ENCODE data around the gene ATP11A.
"Not testable (repeated sequence)": the region's sequence is repeated elsewhere in the genome, so short reads cannot be mapped to it uniquely, and the experiment has no call there.

The ATP11A gene

DNA sequence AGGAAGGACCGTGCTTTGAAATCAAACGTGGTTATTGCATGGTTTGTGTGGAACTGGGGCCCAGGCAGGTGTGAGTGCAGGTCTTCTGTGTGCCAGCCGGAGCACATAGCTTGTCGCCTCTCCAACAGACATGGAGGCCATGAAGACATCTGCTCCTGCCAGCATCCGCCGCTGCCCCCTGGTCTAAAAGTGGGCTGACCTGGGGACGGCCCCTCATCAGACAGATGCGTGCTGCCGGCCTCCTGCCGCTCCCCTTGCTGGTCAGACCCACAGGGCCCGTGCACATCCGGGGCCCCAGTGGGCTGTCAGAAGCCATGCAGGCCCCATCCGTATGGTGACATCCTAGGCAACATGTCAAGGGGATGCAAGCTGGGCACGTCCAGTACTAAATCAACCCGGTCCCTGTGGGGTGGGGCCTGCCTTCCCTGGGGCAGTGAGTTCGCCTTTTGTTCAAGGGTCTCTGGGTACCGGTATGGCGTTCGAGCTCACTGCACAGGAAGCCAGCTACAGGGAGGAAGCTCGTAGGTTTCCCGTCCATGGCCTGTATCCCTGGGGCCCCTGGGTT lies 191.2 kb downstream of the ATP11A start:
- no peak for DNase-seq (ENCODE audit: low read depth)

DNA sequence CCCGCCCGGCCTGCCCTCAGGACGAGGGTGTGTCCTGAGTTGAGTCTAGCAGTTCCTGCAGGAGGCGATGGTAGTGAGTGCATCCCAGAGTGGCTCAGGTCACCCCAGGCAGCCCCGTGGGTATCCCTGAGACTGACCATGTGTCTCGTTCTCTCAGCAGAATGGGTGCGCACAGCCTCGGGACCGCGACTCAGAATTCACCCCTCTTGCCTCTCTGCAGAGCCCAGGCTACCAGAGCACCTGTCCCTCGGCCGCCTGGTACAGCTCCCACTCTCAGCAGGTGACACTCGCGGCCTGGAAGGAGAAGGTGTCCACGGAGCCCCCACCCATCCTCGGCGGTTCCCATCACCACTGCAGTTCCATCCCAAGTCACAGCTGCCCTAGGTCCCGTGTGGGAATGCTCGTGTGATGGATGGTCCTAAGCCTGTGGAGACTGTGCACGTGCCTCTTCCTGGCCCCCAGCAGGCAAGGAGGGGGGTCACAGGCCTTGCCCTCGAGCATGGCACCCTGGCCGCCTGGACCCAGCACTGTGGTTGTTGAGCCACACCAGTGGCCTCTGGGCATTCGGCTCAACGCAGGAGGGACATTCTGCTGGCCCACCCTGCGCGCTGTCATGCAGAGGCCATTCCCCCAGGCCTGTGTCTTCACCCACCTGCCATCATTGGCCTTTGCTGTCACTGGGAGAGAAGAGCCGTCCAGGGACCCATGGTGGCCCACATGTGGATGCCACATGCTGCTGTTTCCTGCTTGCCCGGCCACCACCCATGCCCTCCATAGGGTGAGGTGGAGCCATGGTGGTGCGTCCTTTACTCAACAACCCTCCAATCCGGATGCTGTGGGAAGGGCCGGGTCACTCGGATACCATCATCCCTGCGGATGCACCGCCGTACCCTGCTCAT lies 192.1 kb downstream of the ATP11A start:
- no peak for DNase-seq (ENCODE audit: low read depth)

DNA sequence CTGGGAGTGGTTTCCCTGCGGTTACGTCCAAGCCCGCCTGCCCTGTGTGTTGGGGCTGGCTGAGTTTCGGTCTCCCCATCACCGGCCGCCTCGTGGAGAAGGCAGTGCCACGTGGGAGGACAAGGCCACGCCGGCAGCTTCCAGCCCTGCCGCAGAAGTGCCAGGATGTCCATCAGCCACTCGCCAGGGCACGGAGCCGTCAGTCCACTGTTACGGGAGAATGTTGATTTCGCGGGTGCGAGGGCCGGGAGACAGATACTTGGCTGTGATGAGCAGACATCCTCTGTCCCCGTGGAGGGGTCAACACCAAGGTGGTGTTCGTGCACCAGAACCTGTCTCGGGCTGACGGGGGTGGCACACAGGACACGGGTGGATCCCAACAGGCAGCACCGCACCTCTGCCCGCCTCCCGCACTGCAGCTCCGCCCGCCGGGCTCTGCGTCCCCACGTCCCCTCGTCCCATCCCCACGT lies 192.8 kb downstream of the ATP11A start:
- DNase-seq (ENCODE audit: low read depth) = no peak

DNA sequence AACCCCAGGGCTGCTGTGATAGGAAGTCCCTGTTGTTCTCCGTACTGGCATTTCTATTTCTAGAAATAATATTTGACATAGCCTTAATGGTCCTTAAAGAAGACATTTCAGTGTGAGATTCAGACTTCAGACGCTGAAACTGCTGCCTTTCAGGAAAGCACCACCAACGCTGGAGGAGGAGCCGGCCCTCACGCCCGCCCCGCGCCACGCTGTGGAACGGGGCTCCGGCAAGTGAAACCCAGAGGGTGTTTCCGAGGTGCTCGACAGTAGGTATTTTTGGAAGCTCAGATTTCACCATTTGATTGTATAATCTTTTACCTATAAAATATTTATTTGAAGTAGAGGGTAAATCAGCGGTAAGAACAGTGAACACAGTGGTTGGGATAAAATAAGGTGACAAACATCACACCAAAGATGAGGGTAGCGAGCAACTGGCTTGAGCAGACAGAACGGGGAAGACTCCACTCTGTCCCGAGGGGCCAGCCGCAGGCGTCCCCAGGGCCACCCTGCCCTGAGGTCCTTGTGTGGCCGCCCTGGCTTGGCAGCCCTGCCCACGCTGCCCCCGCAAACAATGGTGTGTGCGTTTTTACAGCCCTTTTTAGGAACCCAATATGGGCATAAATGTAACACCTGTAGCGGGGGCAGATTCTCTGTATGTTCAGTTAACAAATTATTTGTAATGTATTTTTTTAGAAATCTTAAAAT lies 193.6 kb downstream of the ATP11A start:
- no peak for DNase-seq (ENCODE audit: low read depth)

DNA sequence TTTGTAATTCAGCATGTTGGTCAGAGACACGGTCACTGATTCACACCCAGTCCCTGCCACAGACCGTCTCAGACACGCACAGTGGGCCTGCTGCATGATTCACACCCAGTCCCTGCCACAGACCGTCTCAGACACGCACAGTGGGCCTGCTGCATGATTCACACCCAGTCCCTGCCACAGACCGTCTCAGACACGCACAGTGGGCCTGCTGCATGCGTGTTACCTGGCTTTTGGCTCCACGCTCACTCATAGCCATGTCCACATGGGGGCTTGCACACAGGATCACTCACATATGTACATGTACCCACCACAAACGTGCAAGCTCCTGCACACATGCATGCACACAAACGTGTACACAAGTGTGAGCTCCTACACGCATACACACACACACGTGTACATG lies 194.9 kb downstream of the ATP11A start:
- not testable (repeated sequence) for DNase-seq (ENCODE audit: low read depth)

DNA sequence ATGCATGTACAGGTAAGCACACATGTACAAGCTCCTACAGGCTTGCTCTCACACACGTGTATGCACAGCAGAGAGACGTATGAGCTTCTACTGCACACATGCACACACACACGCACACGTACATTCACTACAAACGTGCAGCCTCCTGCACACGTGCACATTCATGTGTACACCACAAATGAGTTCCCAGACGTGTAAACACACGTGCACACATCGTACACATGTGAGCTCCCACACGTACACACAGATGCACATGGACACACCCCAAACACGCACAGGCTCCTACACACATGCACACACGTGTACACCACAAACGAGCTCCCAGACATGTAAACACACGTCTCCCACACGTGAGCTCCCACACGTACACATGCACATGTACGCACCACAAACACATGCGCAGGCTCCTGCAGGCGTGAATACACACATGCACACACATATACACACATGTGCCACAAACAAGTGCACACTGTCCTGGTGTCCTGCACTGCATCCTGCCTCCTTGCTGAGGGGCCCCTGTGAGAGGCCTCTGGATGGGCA lies 195.5 kb downstream of the ATP11A start:
- no peak for DNase-seq (ENCODE audit: low read depth)

DNA sequence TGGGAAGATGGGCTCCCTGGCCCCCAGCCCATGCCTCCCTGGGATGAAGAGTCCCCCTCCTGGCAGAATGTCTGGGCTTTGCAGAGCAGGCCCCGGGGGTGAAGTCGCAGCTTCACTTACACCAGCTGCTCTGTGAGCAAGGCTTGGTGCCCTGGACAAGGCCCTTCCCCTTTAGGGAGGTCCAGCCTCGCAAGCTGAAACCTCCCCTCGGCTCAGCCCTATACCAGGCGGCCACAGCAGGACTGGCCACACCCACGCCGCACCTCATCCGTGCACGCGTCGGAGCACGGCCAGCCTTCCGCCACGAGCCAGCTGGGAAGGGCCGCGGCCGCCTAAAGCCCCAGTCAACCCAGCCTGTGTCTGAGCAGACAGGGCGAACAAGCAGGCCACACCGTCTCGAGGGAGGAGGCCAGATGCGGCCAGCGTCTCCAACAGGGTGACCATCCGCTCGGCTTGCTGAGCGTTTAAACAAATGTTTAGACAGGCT lies 196.0 kb downstream of the ATP11A start:
- no peak for DNase-seq (ENCODE audit: low read depth)

DNA sequence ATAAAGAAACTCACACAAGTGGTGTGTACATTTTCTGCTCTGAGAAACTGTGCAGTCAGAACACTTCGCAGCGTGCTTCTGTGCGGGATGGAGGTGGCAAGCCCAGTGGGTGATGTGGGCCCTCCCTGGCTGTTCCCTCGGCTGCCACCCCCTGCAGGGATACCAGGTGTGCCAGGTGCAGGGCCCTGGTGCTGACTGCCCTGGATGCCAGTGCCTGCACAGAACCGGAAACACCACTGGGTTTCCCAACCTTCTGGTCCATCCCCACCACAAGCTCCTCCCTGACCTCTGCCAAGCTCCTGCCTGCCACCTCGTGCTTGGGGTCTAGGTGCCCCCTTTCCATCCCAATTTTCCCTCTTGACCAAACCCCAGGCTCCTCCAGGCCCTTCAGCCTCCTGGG lies 197.3 kb downstream of the ATP11A start:
- no peak for DNase-seq (ENCODE audit: low read depth)

DNA sequence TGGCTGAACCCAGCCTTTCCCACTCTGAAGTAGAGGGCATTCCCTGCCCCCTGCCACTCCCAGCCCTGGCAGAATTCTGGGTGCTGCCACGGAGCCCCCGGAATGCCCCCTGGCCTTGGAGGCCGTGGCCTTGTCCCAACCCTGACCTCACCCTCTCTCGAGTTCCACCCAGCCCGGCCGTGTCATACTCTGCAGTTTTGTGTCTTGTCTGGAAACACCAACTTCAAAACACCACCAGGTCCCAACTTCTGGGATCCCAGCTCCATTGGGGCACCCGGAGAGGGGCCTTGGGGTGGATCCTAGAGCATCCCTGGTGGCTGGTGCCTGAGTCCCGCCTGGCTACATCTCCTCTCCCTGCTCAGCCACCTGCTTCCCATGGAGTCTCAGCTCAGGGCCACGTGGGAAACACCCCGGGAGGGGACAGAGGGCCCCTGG lies 197.7 kb downstream of the ATP11A start:
- no peak for DNase-seq (ENCODE audit: low read depth)

DNA sequence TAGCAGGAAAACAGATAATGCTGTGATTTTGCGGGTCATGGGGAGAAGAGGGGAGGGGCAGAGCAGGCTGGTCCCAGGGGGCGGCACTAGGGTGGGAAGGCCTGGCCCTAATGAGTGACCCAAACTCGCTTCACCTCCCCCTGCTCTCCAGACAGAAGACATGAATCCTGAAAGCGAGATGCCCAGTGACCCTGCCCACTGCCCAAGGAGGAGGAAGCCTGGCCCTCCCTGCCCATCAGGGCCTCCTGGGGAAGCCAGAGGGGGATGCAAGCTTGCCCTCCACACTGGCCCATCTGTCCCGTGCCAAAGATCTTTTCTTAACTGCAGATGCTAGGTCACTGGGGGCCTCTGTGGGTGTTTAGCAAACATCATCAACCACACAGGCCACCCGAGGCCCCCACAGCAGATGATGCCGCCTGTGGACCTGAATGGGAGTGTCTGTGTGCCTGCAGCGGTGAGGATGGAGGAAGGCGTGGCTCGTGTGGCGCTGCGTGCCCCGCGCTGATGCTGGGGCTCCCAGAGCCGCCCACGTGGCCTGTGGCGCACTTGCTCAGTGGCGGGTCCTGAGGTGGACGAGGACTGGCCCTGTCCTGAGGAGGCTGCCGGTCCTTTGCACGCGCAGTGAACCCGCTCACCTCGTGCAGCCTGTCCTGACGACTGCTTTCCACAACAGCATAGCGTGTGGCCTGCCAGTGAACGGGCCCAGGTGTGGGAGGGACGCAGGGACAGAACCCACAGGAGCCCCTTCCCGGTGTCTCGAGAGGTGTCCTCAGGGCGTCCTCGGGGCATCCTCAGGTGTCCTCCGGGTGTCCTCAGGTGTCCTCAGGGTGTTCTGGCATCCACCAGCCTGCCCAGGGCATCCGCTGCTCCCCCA lies 198.6 kb downstream of the ATP11A start:
- no peak for DNase-seq (ENCODE audit: low read depth)

DNA sequence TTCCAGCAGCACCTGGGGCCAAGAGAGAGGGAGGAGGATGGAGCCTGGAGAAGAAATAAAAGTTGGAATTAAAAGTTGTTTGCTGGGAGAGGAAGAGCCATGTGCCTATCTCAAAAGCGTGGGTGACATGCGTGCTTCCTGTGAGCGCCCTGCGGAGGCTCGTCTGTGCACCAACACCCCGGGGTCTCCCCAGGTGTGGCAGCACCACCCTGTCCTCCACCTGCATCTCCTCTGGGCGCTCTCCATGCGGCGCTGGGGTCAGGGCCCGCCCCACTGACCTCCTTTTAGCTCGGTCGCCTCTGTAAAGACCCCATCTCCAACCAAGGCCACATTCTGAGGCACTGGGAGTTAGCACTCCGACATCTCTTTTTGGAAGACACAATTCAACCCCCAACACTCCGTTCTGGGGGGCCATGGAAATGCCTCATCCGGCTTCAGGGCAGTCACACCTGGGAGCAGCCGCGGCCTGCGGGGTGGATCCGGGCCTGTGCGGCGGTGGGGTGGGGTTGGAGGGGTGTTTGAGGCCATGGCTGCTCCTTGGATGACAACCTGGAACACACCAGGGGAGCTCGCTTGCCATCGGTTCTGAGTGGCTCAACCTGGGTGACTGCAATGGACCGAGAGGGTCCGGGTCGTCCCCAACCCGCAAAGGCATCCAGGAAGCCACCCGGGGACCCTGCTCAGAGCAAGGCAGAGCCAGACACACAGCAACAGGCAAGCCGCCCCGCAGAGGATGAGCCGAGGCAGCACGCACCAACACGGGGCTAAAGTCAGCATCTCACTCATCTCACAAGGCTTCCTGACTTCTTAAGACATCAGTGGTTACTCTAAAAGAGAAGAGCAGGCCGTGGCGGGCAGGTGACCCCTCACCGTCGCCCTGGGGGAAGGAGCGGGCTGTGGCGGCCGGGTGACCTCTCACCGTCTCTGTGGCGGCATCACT lies 199.8 kb downstream of the ATP11A start:
- DNase-seq (ENCODE audit: low read depth) = no peak

DNA sequence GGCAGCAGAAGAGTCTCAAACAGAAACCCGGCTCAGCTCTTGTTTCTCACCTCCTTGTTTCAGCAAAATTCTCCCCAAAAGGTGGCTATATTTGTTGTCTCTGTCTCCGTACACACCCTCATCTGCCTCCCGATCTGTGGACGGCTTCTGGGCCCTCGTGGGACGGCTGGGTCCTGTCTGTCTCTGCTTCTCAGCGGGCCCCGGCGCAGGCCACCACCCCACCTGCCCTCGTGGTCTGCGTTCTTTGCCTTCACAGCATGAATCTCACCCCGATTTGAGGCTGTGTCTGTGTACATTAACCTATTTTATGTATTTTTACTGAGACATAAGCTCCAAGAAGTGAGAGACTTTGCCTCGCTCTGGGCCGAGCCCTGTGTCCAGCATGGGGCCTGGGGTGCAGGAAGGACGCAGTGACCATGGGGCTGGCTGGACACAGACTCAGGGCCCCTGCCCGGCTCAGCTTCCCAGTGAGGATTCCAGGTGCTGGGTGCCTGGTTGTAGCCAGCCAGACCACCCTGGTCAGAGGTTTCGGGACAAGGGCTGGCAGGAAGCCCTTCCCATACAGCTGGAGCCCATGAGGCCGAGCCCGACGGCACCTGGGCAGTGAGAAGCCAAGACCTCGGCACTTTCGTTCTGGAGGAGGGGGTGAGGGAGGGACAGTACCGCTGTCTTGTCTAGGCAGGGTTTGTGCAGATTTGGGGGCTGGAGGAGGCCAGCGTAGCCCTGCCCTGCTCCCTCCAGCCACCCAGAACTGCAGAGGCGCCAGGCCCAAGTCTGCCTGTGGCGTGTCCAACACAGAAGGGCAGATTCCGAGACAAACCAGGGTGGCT lies 200.7 kb downstream of the ATP11A start:
- no peak for DNase-seq (ENCODE audit: low read depth)

DNA sequence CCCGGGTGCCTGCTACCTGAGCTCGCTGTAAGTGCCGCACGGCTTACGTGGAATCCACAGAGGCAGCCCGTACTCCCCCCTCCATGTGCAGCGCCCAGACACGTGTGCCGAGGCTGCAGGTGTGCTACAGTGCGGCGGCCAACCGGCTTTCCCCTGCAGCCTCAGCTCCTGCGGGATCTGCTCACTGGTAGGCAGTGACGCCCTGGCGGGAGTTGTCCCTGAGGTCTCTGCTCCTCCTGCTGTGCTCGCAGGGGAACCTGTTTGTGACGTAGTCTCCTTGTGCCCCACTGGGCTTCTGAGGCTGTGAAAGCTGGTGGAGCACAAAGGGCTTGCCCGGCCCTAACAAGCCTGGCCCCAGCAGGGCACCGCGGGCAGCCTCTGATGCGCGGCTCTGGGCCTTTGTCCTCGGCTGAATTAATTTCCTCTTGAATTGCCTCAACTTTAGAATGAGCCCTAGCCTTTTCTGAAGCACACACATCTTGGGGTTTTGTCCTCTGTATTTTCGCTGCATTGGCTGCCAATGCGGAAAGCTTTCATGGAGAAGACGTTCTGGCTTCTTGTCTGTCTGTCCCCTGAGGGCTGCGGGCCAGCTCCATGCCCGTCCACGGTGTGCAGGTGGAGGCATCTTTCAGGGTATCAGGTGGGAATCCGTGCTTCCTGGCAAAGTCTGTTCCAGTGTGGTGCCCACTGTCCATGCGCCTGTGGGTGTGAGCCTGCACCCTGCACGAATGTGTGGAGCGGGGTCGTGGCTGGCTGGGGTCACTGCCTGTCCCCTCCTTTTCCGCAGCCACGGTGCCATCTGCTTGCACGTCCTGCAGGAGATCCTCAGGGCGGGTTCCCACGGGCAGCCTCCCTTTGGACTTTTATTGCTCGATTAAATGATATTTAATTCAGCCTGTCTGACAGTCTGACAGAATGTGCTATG lies 201.9 kb downstream of the ATP11A start:
- DNase-seq (ENCODE audit: low read depth) = no peak

DNA sequence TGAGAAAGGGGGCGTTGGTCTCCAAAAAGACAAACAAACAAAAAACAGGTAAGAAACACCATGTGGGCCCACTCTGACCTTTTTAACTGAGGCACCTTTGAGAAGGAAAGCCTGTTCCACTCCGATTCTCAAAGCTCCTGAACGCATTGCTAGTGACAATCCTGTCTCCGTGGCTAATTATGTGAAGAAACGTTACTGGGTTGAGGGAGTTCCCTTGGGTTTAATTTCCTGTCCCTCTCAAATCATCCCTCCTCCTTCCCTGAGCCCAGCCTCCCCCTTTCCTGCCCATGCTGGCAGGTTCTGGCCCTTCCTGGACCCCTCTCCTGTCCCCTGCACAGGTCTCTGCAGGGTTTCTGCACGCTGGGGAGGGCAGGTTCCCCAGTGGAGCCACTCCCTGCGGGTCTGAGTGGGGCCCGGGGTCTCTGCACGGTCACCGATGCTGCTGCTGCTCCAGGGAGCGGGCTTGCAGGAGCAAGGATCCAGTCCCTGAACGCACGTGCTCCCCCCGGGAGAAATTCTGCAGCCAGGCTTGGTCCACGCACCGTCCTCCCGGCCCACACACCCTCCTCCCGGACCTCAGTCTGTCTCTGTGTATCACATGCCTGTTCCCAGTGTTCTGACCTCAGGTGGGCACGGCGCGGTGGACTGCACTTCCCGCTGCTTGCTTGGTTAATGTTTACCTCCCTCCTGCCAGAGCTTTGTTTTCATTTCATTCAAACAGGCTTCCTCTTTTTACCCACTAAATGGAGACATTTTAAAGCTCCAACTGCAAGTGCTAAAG lies 202.8 kb downstream of the ATP11A start:
- DNase-seq (ENCODE audit: low read depth) = no peak

DNA sequence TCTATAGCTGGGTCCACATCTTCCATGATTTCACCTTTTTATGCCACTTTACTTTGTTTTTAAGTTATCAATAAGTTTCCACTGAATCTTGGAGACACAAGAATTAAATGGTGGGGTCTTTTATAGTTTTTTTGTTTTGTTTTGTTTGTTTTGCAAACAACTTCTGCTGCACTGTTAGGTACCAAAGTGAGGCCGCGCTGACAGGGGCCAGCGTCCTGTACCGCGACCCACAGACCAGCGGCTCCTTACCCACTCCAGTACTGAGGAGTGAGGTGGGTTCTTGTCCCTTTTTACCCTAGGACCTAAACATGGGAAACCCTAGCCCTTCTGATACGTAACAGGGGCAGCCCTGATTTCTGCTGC lies 203.3 kb downstream of the ATP11A start:
- DNase-seq (ENCODE audit: low read depth) = no peak

DNA sequence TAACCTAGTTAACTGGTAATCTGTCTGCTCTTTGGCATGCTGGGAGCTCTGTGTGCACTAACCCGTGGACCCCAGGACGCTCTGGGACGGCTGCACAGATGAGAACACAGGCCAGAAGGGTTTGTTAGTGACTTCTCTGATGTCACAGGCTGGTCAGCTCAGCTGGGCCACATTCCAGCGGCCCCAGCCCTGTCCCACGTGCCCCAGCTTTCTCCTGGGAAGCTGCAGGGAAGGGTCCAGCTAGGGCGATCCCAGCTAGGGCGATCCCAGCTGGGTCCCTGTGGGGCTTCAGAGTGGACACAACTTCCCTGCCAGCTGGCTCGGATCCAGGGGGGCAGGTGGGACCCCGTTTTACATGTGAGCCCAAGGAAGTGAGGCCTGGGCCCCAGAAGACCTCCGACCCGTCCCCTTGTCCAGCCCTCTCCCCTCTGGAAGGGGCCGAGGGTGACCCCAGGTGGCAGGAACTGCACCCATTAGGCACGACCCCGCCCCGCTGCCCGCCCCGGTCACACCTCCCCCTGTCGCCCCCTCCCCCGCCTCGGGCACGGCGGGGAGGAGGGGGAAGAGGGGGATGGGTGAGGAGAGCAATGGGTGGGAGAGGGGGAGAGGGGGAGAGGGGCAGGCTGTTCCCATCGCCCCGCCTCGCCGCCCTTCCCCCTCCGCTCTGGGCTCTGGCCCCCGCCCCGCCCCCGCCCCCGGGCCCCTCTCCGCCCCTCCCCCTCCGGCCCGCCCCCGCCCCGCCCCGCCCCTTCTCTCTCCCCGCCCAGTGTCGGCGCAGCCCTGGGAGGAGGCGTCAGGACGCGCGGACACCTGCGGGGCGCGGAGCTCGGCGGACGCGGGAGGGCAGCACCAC lies 204.0 kb downstream of the ATP11A start:
- no peak for DNase-seq (ENCODE audit: low read depth)

DNA sequence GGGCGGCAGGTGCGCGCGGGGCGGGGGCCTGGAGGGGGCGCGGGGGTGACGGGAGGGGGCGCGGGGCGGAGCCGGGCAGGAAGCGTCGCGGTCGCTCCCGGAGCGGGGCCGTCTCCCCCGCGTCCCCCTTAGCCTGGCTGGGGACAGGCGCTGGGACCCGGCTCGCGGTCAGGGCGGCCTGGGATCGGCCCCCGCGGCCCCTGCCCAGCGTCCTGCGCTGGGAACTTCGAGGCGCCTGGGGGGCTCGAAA lies 204.5 kb downstream of the ATP11A start:
- DNase-seq (ENCODE audit: low read depth) = no peak

All from activated T-cell treated with anti-CD3 and anti-CD28 coated beads for 24 hours (primary cell).